Activated CD8-positive, alpha-beta memory T cell treated with anti-CD3 and anti-CD28 coated beads for 1 hour (primary cell): ENCODE results near the gene ADD3.
"Not testable (repeated sequence)": the region's sequence is repeated elsewhere in the genome, so short reads cannot be mapped to it uniquely, and the experiment has no call there.

ENCODE experiments used
- DNase-seq, 2 donors: peaks; one replicate each; pipeline ENCODE4 v3.0.0-alpha.2; 2020; ENCODE audit warnings: low read depth in 1 of 2; ENCODE audit errors: extremely low read depth in 1 of 2

ADD3 gene

GRCh38 chr10:109975244-109976190 lies 32.3 kb upstream of the ADD3 start:
- DNase-seq = no peak

- no peak for DNase-seq
Measured at GRCh38 chr10:109976681-109977080, 31.1 kb upstream of the ADD3 start.

- no peak for DNase-seq
Measured at GRCh38 chr10:109977382-109977806, 30.4 kb upstream of the ADD3 start.

GRCh38 chr10:109978481-109978880 lies 29.3 kb upstream of the ADD3 start:
- peak; percentile 16 to 39 for DNase-seq

- DNase-seq = no peak
Measured at GRCh38 chr10:109979215-109979614, 28.6 kb upstream of the ADD3 start.

- DNase-seq = no peak
Measured at GRCh38 chr10:109981650-109982049, 26.1 kb upstream of the ADD3 start.

GRCh38 chr10:109982123-109982522 lies 25.7 kb upstream of the ADD3 start:
- DNase-seq = no peak

- no peak for DNase-seq
Measured at GRCh38 chr10:109982812-109983211, 25.0 kb upstream of the ADD3 start.

GRCh38 chr10:109984013-109984412 lies 23.8 kb upstream of the ADD3 start:
- DNase-seq = no peak

- not testable (repeated sequence) for DNase-seq
Measured at GRCh38 chr10:109985768-109986167, 22.0 kb upstream of the ADD3 start.

- no peak for DNase-seq
Measured at GRCh38 chr10:109987452-109988211, 20.2 kb upstream of the ADD3 start.

GRCh38 chr10:109988212-109988596 lies 19.6 kb upstream of the ADD3 start:
- DNase-seq = no peak

- no peak for DNase-seq
Measured at GRCh38 chr10:109991266-109991855, 16.4 kb upstream of the ADD3 start.

GRCh38 chr10:109992485-109992884 lies 15.3 kb upstream of the ADD3 start:
- no peak for DNase-seq

GRCh38 chr10:109993551-109994330 lies 14.0 kb upstream of the ADD3 start:
- DNase-seq = no peak

GRCh38 chr10:109994711-109995577 lies 12.8 kb upstream of the ADD3 start:
- DNase-seq = no peak

- no peak for DNase-seq
Measured at GRCh38 chr10:109995595-109995994, 12.2 kb upstream of the ADD3 start.

GRCh38 chr10:109996225-109996624 lies 11.6 kb upstream of the ADD3 start:
- no peak for DNase-seq

GRCh38 chr10:109996766-109997171 lies 11.0 kb upstream of the ADD3 start:
- no peak for DNase-seq

GRCh38 chr10:109997233-109997632 lies 10.6 kb upstream of the ADD3 start:
- no peak for DNase-seq
